IMR-90 (cell line): ENCODE data around the gene TRIM75.

Source experiments
- CTCF ChIP-seq: conservative IDR thresholded peaks from 2 replicates; pipeline ENCODE4 v1.5.1; 2012; ENCODE audit warnings: mild to moderate bottlenecking, low read depth, low read length, improper control_type of control experiment
- ELK1 ChIP-seq: fragments of 150-350 bp; IDR thresholded peaks from 2 replicates; pipeline ENCODE4 v1.6.1; 2016; ENCODE audit warnings: low read depth, mild to moderate bottlenecking, low read length, moderate library complexity, borderline replicate concordance
- FOS ChIP-seq: fragments of 150-350 bp; IDR thresholded peaks from 2 replicates; pipeline ENCODE4 v1.6.1; 2016; ENCODE audit warnings: low read depth, low read length
- MAFK ChIP-seq: IDR thresholded peaks from 2 replicates; pipeline ENCODE4 v1.6.1; 2012; ENCODE audit warnings: low read depth, low read length, improper control_type of control experiment
- MAZ ChIP-seq: IDR thresholded peaks from 2 replicates; pipeline ENCODE4 v1.6.1; 2012; ENCODE audit warnings: low read depth, mild to moderate bottlenecking, low read length, improper control_type of control experiment, moderate library complexity, borderline replicate concordance
- MXI1 ChIP-seq: IDR thresholded peaks from 2 replicates; pipeline ENCODE4 v1.6.1; 2012; ENCODE audit warnings: low read depth, mild to moderate bottlenecking, low read length, moderate library complexity, borderline replicate concordance
- POLR2A ChIP-seq: IDR thresholded peaks from 2 replicates; pipeline ENCODE4 v1.6.1; 2012; ENCODE audit warnings: mild to moderate bottlenecking, low read depth, low read length
- RAD21 ChIP-seq: IDR thresholded peaks from 2 replicates; pipeline ENCODE4 v1.6.1; 2012; ENCODE audit warnings: low read length, improper control_type of control experiment
- RFX5 ChIP-seq: IDR thresholded peaks from 2 replicates; pipeline ENCODE4 v1.8.0; 2012; ENCODE audit warnings: low read depth, mild to moderate bottlenecking, low read length, moderate library complexity
- USF2 ChIP-seq: fragments of 150-350 bp; IDR thresholded peaks from 2 replicates; pipeline ENCODE4 v1.6.1; 2017; ENCODE audit warnings: mild to moderate bottlenecking, antibody characterized with exemption, low read length, low read depth

- TF ChIP-seq CTCF (no peak), FOS (no peak), MXI1 (no peak), USF2 (no peak), MAFK (no peak), RAD21 (no peak), ELK1 (no peak), MAZ (no peak), POLR2A (no peak), RFX5 (no peak)
These were observed 41.6 kb downstream of the TRIM75 start for GRCh38 chr4:165095291-165095690.
